Calu3 (cell line): ENCODE data around the gene SPG7. TPM values are rescaled to one million over a fixed set of nuclear protein-coding genes. Genes with fewer than 3 reads are reported as not detected.

Experiments
- BruUV-seq: library from RNA; stranded (reverse); fragments of 400-500 nt; replicated peaks from 2 replicates; lab custom pipeline; 2021; lab: Mats Ljungman, UMichigan
- CTCF ChIA-PET: fragments of 300-600 bp; sonication (Branson Sonifier 250); formaldehyde crosslinking; loops from one replicate; lab custom pipeline; 2022; ENCODE audit warnings: antibody characterized with exemption; lab: Charles Lee
- DNase-seq: peaks from one replicate; pipeline ENCODE4 v3.0.0; 2022
- H3K27ac Mint-ChIP-seq: one replicate; pipeline ENCODE4 v1.8.0; 2022; ENCODE audit warnings: mixed read lengths; ENCODE audit not compliant: unreplicated experiment
- H3K27me3 Mint-ChIP-seq: one replicate; pipeline ENCODE4 v1.8.0; 2022; ENCODE audit warnings: mixed read lengths; ENCODE audit not compliant: unreplicated experiment
- H3K36me3 Mint-ChIP-seq: one replicate; pipeline ENCODE4 v1.8.0; 2022; ENCODE audit warnings: mild to moderate bottlenecking, moderate library complexity, mixed read lengths; ENCODE audit not compliant: insufficient read depth, unreplicated experiment
- H3K4me1 Mint-ChIP-seq: one replicate; pipeline ENCODE4 v1.8.0; 2022; ENCODE audit warnings: mild to moderate bottlenecking, low read depth, mixed read lengths; ENCODE audit not compliant: unreplicated experiment
- H3K4me3 Mint-ChIP-seq: one replicate; pipeline ENCODE4 v1.8.0; 2022; ENCODE audit warnings: mild to moderate bottlenecking, low read depth, moderate library complexity, mixed read lengths; ENCODE audit not compliant: unreplicated experiment
- H3K9me3 Mint-ChIP-seq: one replicate; pipeline ENCODE4 v1.8.0; 2022; ENCODE audit warnings: low read depth, mixed read lengths; ENCODE audit not compliant: unreplicated experiment
- CTCF ChIP-seq: fragments of 200-600 bp; IDR thresholded peaks from one replicate; pipeline ENCODE4 v1.8.0; 2022; ENCODE audit warnings: antibody characterized with exemption; ENCODE audit not compliant: unreplicated experiment
- intact Hi-C: fragments of 100-400 bp; cut with micrococcal nuclease; formaldehyde crosslinking; loops from one replicate; pipeline ENCODE4 v1.10.0; 2022; ENCODE audit not compliant: unreplicated experiment
- total RNA-seq: library from RNA; stranded (reverse); gene quantifications from 2 replicates; pipeline ENCODE4 v1.2.3, GENCODE V29; 2022

Gene SPG7
- total RNA-seq, 1 experiment from 2014 or later = 174 TPM

- peak overlapping the region; percentile 82 for H3K27ac Mint-ChIP-seq
- H3K9me3 Mint-ChIP-seq = no peaks in the 10 kb centered on the region
- peaks cover 34% of the 10 kb centered on the region for H3K4me1 Mint-ChIP-seq
- intact Hi-C loops = no loop called here
- peak; percentile 90 for DNase-seq
- peak overlapping the region; percentile 53 for H3K4me3 Mint-ChIP-seq
- H3K27me3 Mint-ChIP-seq = no peaks in the 10 kb centered on the region
- TF ChIP-seq CTCF = no peak
- CTCF ChIA-PET = interaction anchor here (1.3 to 1.7 kb wide), 3 partner anchors 10 to 13 kb away, joined by 3 to 7 read pairs (median 3); no protein-coding TSS in a partner anchor
- peaks cover 36% of the 10 kb centered on the region for H3K36me3 Mint-ChIP-seq
- BruUV-seq = TSS peak; percentile 0
Measured at GRCh38 chr16:89502081-89502843, 5.9 kb upstream of the SPG7 start.

GRCh38 chr16:89504091-89504490, 4.1 kb upstream of the SPG7 start:
- DNase-seq = no peak
- Mint-ChIP-seq H3K27ac (peak overlapping the region; percentile 42), H3K4me3 (no peak overlapping the region), H3K9me3 (no peaks in the 10 kb centered on the region), H3K36me3 (peaks cover 54% of the 10 kb centered on the region), H3K27me3 (no peaks in the 10 kb centered on the region), H3K4me1 (peaks cover 34% of the 10 kb centered on the region)
- no peak for TF ChIP-seq CTCF
- no TSS peak for BruUV-seq
- intact Hi-C loops = no loop called here
- CTCF ChIA-PET = no interaction called here

DNA sequence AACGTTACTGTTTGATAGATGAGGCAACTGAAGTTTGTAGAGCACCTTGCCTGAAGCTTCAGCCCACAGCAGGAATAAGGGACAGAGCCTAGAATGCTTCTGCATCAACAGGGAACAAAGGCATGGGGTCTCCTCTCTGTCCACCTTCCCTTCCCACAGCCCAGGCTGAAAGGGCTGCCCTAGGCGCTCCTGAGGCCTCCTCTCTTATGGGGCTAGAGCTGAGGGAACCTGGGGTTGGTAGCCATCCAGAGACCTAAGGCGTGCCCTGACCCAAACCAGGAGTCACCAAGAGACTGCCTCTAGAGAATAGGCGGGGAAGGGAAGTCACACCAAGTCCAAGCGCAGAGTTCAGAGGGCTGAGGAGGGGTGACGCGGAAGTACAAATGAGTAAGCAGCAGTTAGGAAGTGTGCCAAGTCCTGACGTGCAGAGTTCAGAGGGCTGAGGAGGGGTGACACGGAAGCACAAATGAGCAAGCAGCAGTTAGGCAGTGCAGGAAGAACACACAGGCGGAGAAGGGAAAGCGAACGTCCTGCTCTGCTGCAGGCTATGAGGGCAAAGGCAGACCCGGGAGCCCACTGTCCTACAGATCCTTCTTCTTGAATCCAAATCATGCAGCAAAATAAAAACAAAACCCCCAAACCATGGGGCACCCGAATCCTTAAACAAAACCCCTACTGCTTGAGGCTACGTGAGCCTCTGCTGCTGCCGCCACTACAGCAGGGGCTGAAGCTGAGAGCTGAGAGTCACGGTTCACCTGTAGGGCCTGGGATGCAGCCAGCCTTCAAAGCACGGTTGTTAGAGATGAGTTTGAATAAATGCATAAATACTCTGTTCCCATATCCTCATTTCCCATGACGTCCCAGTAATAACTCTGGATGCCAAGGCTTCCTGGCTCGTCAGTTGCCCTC, 2.7 kb upstream of the SPG7 start:
- DNase-seq = peak; percentile 92
- Mint-ChIP-seq H3K27me3 (no peaks in the 10 kb centered on the region), H3K36me3 (peaks cover 63% of the 10 kb centered on the region), H3K27ac (peak overlapping the region; percentile 94), H3K4me3 (peak overlapping the region; percentile 64), H3K9me3 (no peaks in the 10 kb centered on the region), H3K4me1 (peaks cover 34% of the 10 kb centered on the region)
- intact Hi-C loops = loop anchor here (5.0 kb wide), 1 partner anchor 173 kb away; no protein-coding TSS in a partner anchor
- CTCF ChIA-PET = interaction anchor here (0.7 kb wide), 1 partner anchor 456 kb away, joined by 4 read pairs; no protein-coding TSS in a partner anchor
- TSS peak; percentile 14 for BruUV-seq
- no peak for TF ChIP-seq CTCF

DNA sequence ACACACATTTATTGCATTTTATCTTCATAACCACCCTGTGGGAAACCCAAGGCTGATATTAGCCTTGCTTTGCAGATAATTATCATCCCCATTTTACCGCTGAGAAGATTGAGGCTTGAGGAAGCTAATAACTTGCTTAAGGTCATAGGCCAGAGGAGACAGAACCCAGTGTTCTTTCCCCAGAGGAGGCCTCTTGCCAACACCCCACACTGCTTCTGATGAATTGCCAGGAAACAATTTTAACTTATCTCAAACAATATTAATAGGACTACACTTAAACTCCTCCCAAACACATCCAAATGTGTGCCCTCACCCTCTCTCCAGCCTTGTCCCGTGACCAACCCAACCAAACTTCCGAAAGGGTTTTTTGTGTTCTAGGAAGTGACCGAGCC, 2.1 kb upstream of the SPG7 start:
- Mint-ChIP-seq H3K27me3 (no peaks in the 10 kb centered on the region), H3K36me3 (peaks cover 70% of the 10 kb centered on the region), H3K4me3 (peak overlapping the region; percentile 64), H3K9me3 (no peaks in the 10 kb centered on the region), H3K4me1 (peaks cover 34% of the 10 kb centered on the region), H3K27ac (peak overlapping the region; percentile 94)
- intact Hi-C loops = loop anchor here (5.0 kb wide), 1 partner anchor 174 kb away; no protein-coding TSS in a partner anchor
- CTCF ChIA-PET = no interaction called here
- DNase-seq = no peak
- no peak for TF ChIP-seq CTCF
- no TSS peak for BruUV-seq
